HepG2 (cell line): ENCODE measurements around the gene ZNF526.

Experiments
- CTCF ChIP-seq: sonication (generic); formaldehyde crosslinking; IDR thresholded peaks from 2 replicates; pipeline ENCODE4 v1.5.0; 2020; ENCODE audit warnings: mild to moderate bottlenecking, missing genetic modification reagents, moderate library complexity
- FOXP4 ChIP-seq: sonication (generic); formaldehyde crosslinking; IDR thresholded peaks from 2 replicates; pipeline ENCODE4 v1.4.0; 2020; ENCODE audit warnings: missing genetic modification reagents
- IKZF1 ChIP-seq: fragments of 450-650 bp; IDR thresholded peaks from 2 replicates; pipeline ENCODE4 v1.7.1; 2016
- ZBTB25 ChIP-seq: IDR thresholded peaks from 2 replicates; pipeline ENCODE4 v1.6.1; 2018; ENCODE audit warnings: missing genetic modification reagents
- ZNF33A ChIP-seq: sonication (generic); formaldehyde crosslinking; IDR thresholded peaks from 2 replicates; pipeline ENCODE4 v1.5.1; 2020; ENCODE audit warnings: missing genetic modification reagents, mild to moderate bottlenecking, moderate library complexity, borderline replicate concordance

- TF ChIP-seq ZBTB25 (CRISPR knock-in tag) (no peak), ZNF33A (CRISPR knock-in tag) (no peak), IKZF1 (no peak), CTCF (CRISPR knock-in tag) (no peak), FOXP4 (CRISPR knock-in tag) (no peak)
Observed at GRCh38 chr19:42234364-42234763, 14.3 kb downstream of the ZNF526 start.
